Neural progenitor cell (in vitro differentiated cells): ENCODE data around the gene FBXL13.

ENCODE experiments used
- EZH2 ChIP-seq: fragments of 200-600 bp; sonication (generic); IDR thresholded peaks from 2 replicates; pipeline ENCODE4 v1.6.1; 2017; ENCODE audit warnings: antibody characterized with exemption, mild to moderate bottlenecking, moderate library complexity
- EZH2phosphoT487 ChIP-seq: fragments of 200-600 bp; sonication (generic); IDR thresholded peaks from 2 replicates; pipeline ENCODE4 v1.6.1; 2017; ENCODE audit warnings: antibody characterized with exemption

- TF ChIP-seq EZH2phosphoT487 (no peak), EZH2 (no peak)
These were observed 42.9 kb upstream of the FBXL13 start for GRCh38 chr7:103117465-103117864.
